WERI-Rb-1 (cell line): ENCODE data around the gene SH3GLB2.

Source experiments
- DNase-seq: peaks from one replicate; pipeline ENCODE4 v3.0.0-alpha.2; 2020
- H3K27ac ChIP-seq: fragments of 250-450 bp; sonication (Bioruptor Pico); 2 replicates; pipeline ENCODE4 v1.5.1; 2020; ENCODE audit warnings: mild to moderate bottlenecking, moderate library complexity
- H3K27me3 ChIP-seq: fragments of 250-450 bp; sonication (Bioruptor Pico); 2 replicates; pipeline ENCODE4 v1.5.1; 2021; ENCODE audit warnings: mild to moderate bottlenecking, low read depth, moderate library complexity; ENCODE audit not compliant: insufficient read depth, severe bottlenecking
- H3K36me3 ChIP-seq: fragments of 250-450 bp; sonication (Bioruptor Pico); 2 replicates; pipeline ENCODE4 v1.5.1; 2020; ENCODE audit warnings: mild to moderate bottlenecking, moderate library complexity
- H3K4me3 ChIP-seq: 2 replicates; pipeline ENCODE4 v1.5.1; 2011; ENCODE audit warnings: low read depth, mild to moderate bottlenecking, control low read depth, low read length
- H3K9me3 ChIP-seq: fragments of 250-450 bp; sonication (Bioruptor Pico); 2 replicates; pipeline ENCODE4 v1.5.1; 2021; ENCODE audit warnings: mild to moderate bottlenecking, moderate library complexity; ENCODE audit not compliant: severe bottlenecking
- CTCF ChIP-seq: IDR thresholded peaks from 2 replicates; pipeline ENCODE4 v1.5.1; 2011; ENCODE audit warnings: low read depth, mild to moderate bottlenecking, control low read depth, inconsistent platforms, low read length

Gene SH3GLB2

GRCh38 chr9:128995791-128996190, 32.3 kb downstream of the SH3GLB2 start:
- Histone ChIP-seq H3K36me3 (peaks cover 98% of the 10 kb centered on the region), H3K4me3 (no peak overlapping the region), H3K9me3 (no peaks in the 10 kb centered on the region), H3K27me3 (no peaks in the 10 kb centered on the region), H3K27ac (no peak overlapping the region)
- TF ChIP-seq CTCF = no peak
- DNase-seq = no peak

- Histone ChIP-seq H3K4me3 (no peak overlapping the region), H3K27me3 (no peaks in the 10 kb centered on the region), H3K27ac (no peak overlapping the region), H3K36me3 (peaks cover 98% of the 10 kb centered on the region), H3K9me3 (no peaks in the 10 kb centered on the region)
- TF ChIP-seq CTCF = peak; percentile 71
- peak; percentile 41 for DNase-seq
These were observed 35.1 kb downstream of the SH3GLB2 start for GRCh38 chr9:128992995-128993394.

- no peaks in the 10 kb centered on the region for H3K9me3 ChIP-seq
- H3K36me3 ChIP-seq = peaks cover 98% of the 10 kb centered on the region
- no peaks in the 10 kb centered on the region for H3K27me3 ChIP-seq
- no peak for DNase-seq
- no peak for TF ChIP-seq CTCF
- no peak overlapping the region for H3K4me3 ChIP-seq
- H3K27ac ChIP-seq = no peak overlapping the region
These were observed 40.3 kb downstream of the SH3GLB2 start for GRCh38 chr9:128987805-128988204.

- H3K4me3 ChIP-seq = no peak overlapping the region
- TF ChIP-seq CTCF = no peak
- H3K27ac ChIP-seq = no peak overlapping the region
- DNase-seq = no peak
- H3K27me3 ChIP-seq = no peaks in the 10 kb centered on the region
- H3K36me3 ChIP-seq = peaks cover 99% of the 10 kb centered on the region
- no peaks in the 10 kb centered on the region for H3K9me3 ChIP-seq
These were observed 41.5 kb downstream of the SH3GLB2 start for GRCh38 chr9:128986671-128987070.

GRCh38 chr9:128983536-128983935, 44.6 kb downstream of the SH3GLB2 start:
- Histone ChIP-seq H3K36me3 (peaks cover 100% of the 10 kb centered on the region), H3K27ac (no peak overlapping the region), H3K4me3 (no peak overlapping the region), H3K9me3 (no peaks in the 10 kb centered on the region), H3K27me3 (no peaks in the 10 kb centered on the region)
- TF ChIP-seq CTCF = no peak
- no peak for DNase-seq

GRCh38 chr9:128979111-128979510, 49.0 kb downstream of the SH3GLB2 start:
- no peak overlapping the region for H3K27ac ChIP-seq
- TF ChIP-seq CTCF = no peak
- no peaks in the 10 kb centered on the region for H3K9me3 ChIP-seq
- DNase-seq = no peak
- no peaks in the 10 kb centered on the region for H3K27me3 ChIP-seq
- peaks cover 96% of the 10 kb centered on the region for H3K36me3 ChIP-seq
- H3K4me3 ChIP-seq = no peak overlapping the region
